Measurements from ENCODE around the gene ZNF316.

Gene ZNF316

DNA sequence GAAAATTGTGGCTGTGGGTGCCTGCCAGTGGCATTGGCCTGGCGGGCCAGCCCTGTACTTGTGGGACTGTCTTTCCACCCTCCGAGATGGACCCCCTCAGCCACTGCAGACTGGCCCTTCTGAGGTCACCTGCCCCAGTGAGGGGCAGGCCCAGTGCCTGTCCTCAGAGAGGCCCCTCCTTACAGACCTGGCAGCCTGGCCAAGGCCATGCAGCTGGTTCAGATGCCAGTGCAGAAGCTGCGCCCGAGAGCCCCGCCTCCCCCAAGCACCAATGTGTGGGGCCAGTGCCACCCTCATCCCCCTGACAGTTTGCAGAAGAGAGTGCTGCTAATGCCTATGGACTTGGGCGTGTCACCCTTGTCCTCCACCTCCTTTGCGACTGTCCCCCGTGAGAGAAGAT lies 10.0 kb downstream of the ZNF316 start:
- Histone ChIP-seq H3K9ac (ENCODE audit: low read length) (no peak overlapping the region), H3K79me2 (ENCODE audit: control insufficient read depth, insufficient read depth, low read length) (no peaks in the 10 kb centered on the region), H3K18ac (ENCODE audit: low read length) (no peak overlapping the region), H3K4me3 (ENCODE audit: low read length) (no peak overlapping the region), H2BK120ac (ENCODE audit: low read depth, low read length) (no peak overlapping the region), H2AK5ac (ENCODE audit: low read length) (no peak overlapping the region), H3K23ac (ENCODE audit: low read length) (no peak overlapping the region), H3K4me2 (ENCODE audit: low read length) (no peak overlapping the region), H3K4me1 (ENCODE audit: control insufficient read depth, low read depth, low read length) (no peaks in the 10 kb centered on the region), H3K27me3 (ENCODE audit: insufficient read depth, low read length, poor library complexity) (no peaks in the 10 kb centered on the region), H3K4ac (ENCODE audit: low read depth, low read length) (no peak overlapping the region), H4K8ac (ENCODE audit: low read depth, low read length) (no peak overlapping the region), H2BK5ac (ENCODE audit: low read length) (no peak overlapping the region), H2BK15ac (replicated peaks; ENCODE audit: low read depth) (no peak overlapping the region), H3K56ac (ENCODE audit: low read length) (no peak overlapping the region), H3K79me1 (ENCODE audit: low read length) (no peaks in the 10 kb centered on the region), H4K5ac (ENCODE audit: low read length) (no peak overlapping the region), H3K27ac (ENCODE audit: low read depth, low read length) (no peak overlapping the region), H3K36me3 (ENCODE audit: control insufficient read depth, insufficient read depth, low read length) (no peaks in the 10 kb centered on the region)
- DNase-seq, result no peak
- WGBS (ENCODE audit: extremely low coverage, insufficient coverage, low lambda C conversion rate), result no CpG with 5 or more reads among the region's 8 CpGs

DNA sequence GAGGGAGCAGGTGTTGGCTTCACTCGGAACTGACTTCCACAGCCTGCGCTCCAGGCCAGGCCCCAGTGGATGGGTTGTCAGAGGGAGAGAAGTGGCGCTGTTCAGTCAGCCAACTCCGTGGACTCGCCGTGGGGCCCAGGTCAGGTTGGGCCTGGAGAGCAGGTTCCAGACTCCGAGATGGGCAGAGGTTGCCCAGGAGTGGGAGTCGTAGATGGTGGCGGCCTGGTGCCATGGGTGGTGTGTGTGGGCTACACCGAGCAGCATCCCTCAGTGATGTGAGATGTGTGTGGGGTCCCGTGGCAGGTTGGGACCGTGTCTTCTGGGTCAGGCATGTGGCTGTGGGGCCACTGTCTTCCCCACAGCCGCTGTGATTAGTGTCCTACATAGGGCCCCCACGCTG lies 10.4 kb downstream of the ZNF316 start:
- H3K4me3 ChIP-seq (ENCODE audit: low read length), result no peak overlapping the region
- no peak overlapping the region for H3K18ac ChIP-seq (ENCODE audit: low read length)
- no peaks in the 10 kb centered on the region for H3K4me1 ChIP-seq (ENCODE audit: control insufficient read depth, low read depth, low read length)
- no peak overlapping the region for H2AK5ac ChIP-seq (ENCODE audit: low read length)
- H3K27me3 ChIP-seq (ENCODE audit: insufficient read depth, low read length, poor library complexity), result no peaks in the 10 kb centered on the region
- WGBS (ENCODE audit: extremely low coverage, insufficient coverage, low lambda C conversion rate), result no CpG with 5 or more reads among the region's 14 CpGs
- no peak overlapping the region for H3K4ac ChIP-seq (ENCODE audit: low read depth, low read length)
- H3K9ac ChIP-seq (ENCODE audit: low read length), result no peak overlapping the region
- H2BK15ac ChIP-seq (replicated peaks; ENCODE audit: low read depth), result no peak overlapping the region
- no peaks in the 10 kb centered on the region for H3K79me1 ChIP-seq (ENCODE audit: low read length)
- H3K56ac ChIP-seq (ENCODE audit: low read length), result no peak overlapping the region
- peaks cover 2% of the 10 kb centered on the region for H3K36me3 ChIP-seq (ENCODE audit: control insufficient read depth, insufficient read depth, low read length)
- no peak overlapping the region for H3K27ac ChIP-seq (ENCODE audit: low read depth, low read length)
- no peak overlapping the region for H2BK120ac ChIP-seq (ENCODE audit: low read depth, low read length)
- no peak overlapping the region for H4K8ac ChIP-seq (ENCODE audit: low read depth, low read length)
- no peak overlapping the region for H4K5ac ChIP-seq (ENCODE audit: low read length)
- H3K23ac ChIP-seq (ENCODE audit: low read length), result no peak overlapping the region
- no peak for DNase-seq
- no peaks in the 10 kb centered on the region for H3K79me2 ChIP-seq (ENCODE audit: control insufficient read depth, insufficient read depth, low read length)
- H2BK5ac ChIP-seq (ENCODE audit: low read length), result no peak overlapping the region
- H3K4me2 ChIP-seq (ENCODE audit: low read length), result no peak overlapping the region

DNA sequence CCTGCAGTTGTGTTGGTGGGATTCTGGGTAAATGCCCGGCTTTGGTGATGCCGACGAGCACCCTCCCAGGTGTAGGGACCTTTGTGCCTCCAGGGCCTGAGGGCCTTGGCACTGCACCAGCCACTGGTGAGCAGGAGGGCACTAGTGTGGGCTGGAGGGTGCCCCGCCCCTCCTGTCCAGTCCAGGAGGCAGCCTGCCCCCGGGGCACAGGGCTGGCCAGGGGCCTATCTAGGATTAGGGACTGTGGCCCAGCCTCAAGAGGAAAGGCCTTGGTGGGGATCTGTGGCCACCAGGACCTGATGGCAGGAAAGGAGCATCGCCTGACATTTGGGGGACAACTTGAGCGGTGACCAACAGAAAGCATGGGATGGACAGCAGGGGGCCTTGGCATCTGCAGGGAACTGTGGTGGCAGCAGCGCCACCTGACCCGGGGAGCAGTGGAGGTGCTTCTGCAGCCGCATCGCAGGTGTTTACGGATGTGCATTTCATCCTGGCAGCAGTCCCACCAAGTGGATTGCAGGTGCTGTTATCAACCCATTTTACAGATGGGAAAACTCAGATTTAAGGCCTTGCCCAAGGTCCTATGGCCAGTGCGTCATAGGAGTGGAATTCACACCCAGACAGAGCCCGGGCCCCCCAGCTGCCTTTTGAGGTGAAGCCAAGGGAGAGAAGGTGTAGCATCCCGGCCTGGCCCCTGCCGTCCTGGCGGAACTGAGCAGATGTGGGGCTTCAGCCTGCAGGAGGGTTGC lies 11.1 kb downstream of the ZNF316 start:
- no CpG with 5 or more reads among the region's 17 CpGs for whole genome bisulfite sequencing (ENCODE audit: extremely low coverage, insufficient coverage, low lambda C conversion rate)

DNA sequence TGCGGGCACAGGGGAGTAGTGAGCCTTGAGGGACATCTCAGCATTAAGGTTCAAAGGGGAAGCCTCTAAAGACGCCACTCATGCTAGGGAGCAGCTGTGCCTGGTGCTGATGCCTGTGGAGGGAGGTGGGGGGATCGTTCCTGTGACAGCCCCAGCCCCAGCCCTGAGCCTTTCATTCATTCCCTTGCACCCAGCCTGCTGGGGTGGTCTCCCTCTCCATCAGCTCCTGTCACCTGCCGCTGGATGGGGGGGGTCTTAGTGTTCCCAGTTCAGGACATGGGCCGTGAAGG lies 11.6 kb downstream of the ZNF316 start:
- no peak overlapping the region for H3K4ac ChIP-seq (ENCODE audit: low read depth, low read length)
- no peak overlapping the region for H3K18ac ChIP-seq (ENCODE audit: low read length)
- H3K9ac ChIP-seq (ENCODE audit: low read length), result no peak overlapping the region
- no peak overlapping the region for H3K56ac ChIP-seq (ENCODE audit: low read length)
- H2BK5ac ChIP-seq (ENCODE audit: low read length), result no peak overlapping the region
- H3K4me2 ChIP-seq (ENCODE audit: low read length), result no peak overlapping the region
- H2AK5ac ChIP-seq (ENCODE audit: low read length), result no peak overlapping the region
- WGBS (ENCODE audit: extremely low coverage, insufficient coverage, low lambda C conversion rate), result no CpG with 5 or more reads among the region's 5 CpGs
- H2BK120ac ChIP-seq (ENCODE audit: low read depth, low read length), result no peak overlapping the region
- H4K8ac ChIP-seq (ENCODE audit: low read depth, low read length), result no peak overlapping the region
- no peaks in the 10 kb centered on the region for H3K79me1 ChIP-seq (ENCODE audit: low read length)
- H3K23ac ChIP-seq (ENCODE audit: low read length), result no peak overlapping the region
- no peak overlapping the region for H4K5ac ChIP-seq (ENCODE audit: low read length)
- H2BK15ac ChIP-seq (replicated peaks; ENCODE audit: low read depth), result no peak overlapping the region
- H3K27ac ChIP-seq (ENCODE audit: low read depth, low read length), result no peak overlapping the region
- DNase-seq, result no peak
- H3K27me3 ChIP-seq (ENCODE audit: insufficient read depth, low read length, poor library complexity), result no peaks in the 10 kb centered on the region
- H3K4me3 ChIP-seq (ENCODE audit: low read length), result no peak overlapping the region
- peaks cover 4% of the 10 kb centered on the region for H3K36me3 ChIP-seq (ENCODE audit: control insufficient read depth, insufficient read depth, low read length)
- H3K4me1 ChIP-seq (ENCODE audit: control insufficient read depth, low read depth, low read length), result no peaks in the 10 kb centered on the region
- H3K79me2 ChIP-seq (ENCODE audit: control insufficient read depth, insufficient read depth, low read length), result no peaks in the 10 kb centered on the region

More for the DNA sequence above, 11.1 kb downstream of the ZNF316 start:
- no peak overlapping the region for H3K18ac ChIP-seq (ENCODE audit: low read length)
- H3K79me2 ChIP-seq (ENCODE audit: control insufficient read depth, insufficient read depth, low read length), result no peaks in the 10 kb centered on the region
- no peak overlapping the region for H2BK15ac ChIP-seq (replicated peaks; ENCODE audit: low read depth)
- H3K27me3 ChIP-seq (ENCODE audit: insufficient read depth, low read length, poor library complexity), result no peaks in the 10 kb centered on the region
- H3K4me2 ChIP-seq (ENCODE audit: low read length), result no peak overlapping the region
- H2AK5ac ChIP-seq (ENCODE audit: low read length), result no peak overlapping the region
- no peak overlapping the region for H4K5ac ChIP-seq (ENCODE audit: low read length)
- H3K79me1 ChIP-seq (ENCODE audit: low read length), result no peaks in the 10 kb centered on the region
- H3K4ac ChIP-seq (ENCODE audit: low read depth, low read length), result no peak overlapping the region
- H3K9ac ChIP-seq (ENCODE audit: low read length), result no peak overlapping the region
- no peak overlapping the region for H2BK5ac ChIP-seq (ENCODE audit: low read length)
- H3K23ac ChIP-seq (ENCODE audit: low read length), result no peak overlapping the region
- H3K36me3 ChIP-seq (ENCODE audit: control insufficient read depth, insufficient read depth, low read length), result peaks cover 4% of the 10 kb centered on the region
- no peak overlapping the region for H2BK120ac ChIP-seq (ENCODE audit: low read depth, low read length)
- H4K8ac ChIP-seq (ENCODE audit: low read depth, low read length), result no peak overlapping the region
- no peaks in the 10 kb centered on the region for H3K4me1 ChIP-seq (ENCODE audit: control insufficient read depth, low read depth, low read length)
- no peak for DNase-seq
- no peak overlapping the region for H3K4me3 ChIP-seq (ENCODE audit: low read length)
- H3K56ac ChIP-seq (ENCODE audit: low read length), result no peak overlapping the region
- H3K27ac ChIP-seq (ENCODE audit: low read depth, low read length), result no peak overlapping the region

DNA sequence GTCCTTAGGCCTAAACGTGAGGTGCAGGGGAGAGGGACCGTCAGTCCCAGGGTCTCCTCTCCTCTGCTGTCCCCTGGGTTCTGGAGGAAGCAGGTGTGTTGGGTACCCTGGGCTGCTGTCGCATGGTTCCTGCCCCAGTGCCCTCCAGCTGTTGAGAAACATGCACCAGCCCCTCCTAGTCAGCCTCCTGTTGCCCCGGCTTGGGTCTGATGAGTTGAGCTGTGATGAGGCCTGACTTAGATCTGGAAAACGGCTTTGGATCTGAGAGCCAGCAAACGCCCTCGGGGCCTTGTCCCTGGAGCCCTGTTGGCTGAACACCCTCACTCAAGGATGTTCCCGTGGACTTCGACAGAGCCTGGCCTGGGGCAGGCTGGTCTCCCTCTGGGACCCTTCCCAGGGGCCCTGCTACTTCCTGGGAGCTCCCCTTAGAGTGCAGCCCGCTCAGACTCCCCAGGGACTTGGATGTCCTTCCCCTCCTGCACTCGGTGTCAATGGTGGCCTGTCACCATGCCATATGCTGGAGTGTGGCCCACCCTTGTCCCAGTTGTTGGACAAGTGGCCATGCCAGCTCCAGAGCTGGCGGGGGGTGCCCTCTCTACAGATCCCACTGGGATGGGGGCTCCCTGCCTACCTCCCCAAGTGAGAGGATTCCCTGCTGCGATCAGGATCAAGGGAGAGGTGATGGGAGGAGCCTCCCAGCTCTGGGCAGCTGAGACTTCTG lies 12.3 kb downstream of the ZNF316 start:
- no peaks in the 10 kb centered on the region for H3K4me1 ChIP-seq (ENCODE audit: control insufficient read depth, low read depth, low read length)
- no peak overlapping the region for H3K27ac ChIP-seq (ENCODE audit: low read depth, low read length)
- no peak overlapping the region for H2BK15ac ChIP-seq (replicated peaks; ENCODE audit: low read depth)
- no peak overlapping the region for H3K4me2 ChIP-seq (ENCODE audit: low read length)
- no peak overlapping the region for H4K5ac ChIP-seq (ENCODE audit: low read length)
- H3K4me3 ChIP-seq (ENCODE audit: low read length), result no peak overlapping the region
- H3K79me2 ChIP-seq (ENCODE audit: control insufficient read depth, insufficient read depth, low read length), result no peaks in the 10 kb centered on the region
- peaks cover 4% of the 10 kb centered on the region for H3K36me3 ChIP-seq (ENCODE audit: control insufficient read depth, insufficient read depth, low read length)
- no peak overlapping the region for H2AK5ac ChIP-seq (ENCODE audit: low read length)
- no peaks in the 10 kb centered on the region for H3K79me1 ChIP-seq (ENCODE audit: low read length)
- no peak overlapping the region for H3K56ac ChIP-seq (ENCODE audit: low read length)
- WGBS (ENCODE audit: extremely low coverage, insufficient coverage, low lambda C conversion rate), result no CpG with 5 or more reads among the region's 13 CpGs
- no peak overlapping the region for H2BK120ac ChIP-seq (ENCODE audit: low read depth, low read length)
- H3K18ac ChIP-seq (ENCODE audit: low read length), result no peak overlapping the region
- H3K9ac ChIP-seq (ENCODE audit: low read length), result no peak overlapping the region
- H3K27me3 ChIP-seq (ENCODE audit: insufficient read depth, low read length, poor library complexity), result no peaks in the 10 kb centered on the region
- no peak overlapping the region for H3K23ac ChIP-seq (ENCODE audit: low read length)
- DNase-seq, result no peak
- no peak overlapping the region for H2BK5ac ChIP-seq (ENCODE audit: low read length)
- H4K8ac ChIP-seq (ENCODE audit: low read depth, low read length), result no peak overlapping the region
- no peak overlapping the region for H3K4ac ChIP-seq (ENCODE audit: low read depth, low read length)
